Measurements from ENCODE around the gene SETD2.

- no peak for TF ChIP-seq CTCF (IDR thresholded peaks at IDR 0.05)
- TF ChIP-seq POLR2A (IDR thresholded peaks at IDR 0.05) = no peak
- TF ChIP-seq POLR2AphosphoS5 (IDR thresholded peaks at IDR 0.05) = no peak
- TF ChIP-seq EP300 (IDR thresholded peaks at IDR 0.05; ENCODE audit: low read depth) = no peak
Observed at GRCh38 chr3:47151836-47152235, 12.1 kb downstream of the SETD2 start.

All from transverse colon (tissue), 4 donors.